ENCODE measurements around the gene DUS3L. TPM values are rescaled to one million over a fixed set of nuclear protein-coding genes. Genes with fewer than 3 reads are reported as not detected.

The DUS3L gene
- total and polyA plus RNA-seq, 2 donors (not counting 3 experiments of a cell fraction or from before 2014, with no cell fraction given), result 25.8 to 38.9 TPM

DNA sequence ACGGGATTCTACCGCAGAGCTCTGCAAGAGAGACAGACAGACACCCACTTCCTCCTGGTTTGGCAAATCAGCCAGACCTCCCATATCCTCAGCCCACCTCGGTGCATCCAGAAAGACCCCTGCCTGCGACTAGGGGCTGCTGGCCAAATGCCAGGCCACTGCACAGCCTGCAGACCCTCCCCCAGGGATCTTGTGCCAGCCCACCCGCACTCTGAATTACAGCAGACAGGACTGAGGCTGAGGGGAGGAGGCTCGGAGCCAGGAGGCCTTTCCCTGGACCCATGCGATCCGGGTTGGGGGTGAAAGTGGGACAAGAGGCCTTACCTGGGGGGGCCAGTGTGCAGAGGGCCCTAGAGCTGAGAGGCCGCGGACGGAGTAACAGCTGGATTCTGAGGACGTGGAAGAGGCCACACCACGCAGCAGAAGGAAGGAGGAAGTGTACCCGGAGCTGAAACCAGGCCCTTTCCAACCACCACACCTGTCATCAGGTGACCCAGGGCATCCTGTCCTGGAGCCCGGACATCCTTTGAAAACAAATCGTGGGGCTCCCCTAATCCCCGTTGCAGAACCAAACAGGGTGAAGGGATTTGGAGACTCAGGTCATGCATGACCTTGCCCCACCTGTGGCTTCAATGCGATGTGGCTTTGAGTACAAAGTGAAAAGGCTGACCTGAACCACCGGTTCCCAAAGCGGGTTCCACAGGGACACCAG is 47.5 kb upstream of the DUS3L start:
- ChIA-PET POLR2A (no interaction called here), CTCF (no interaction called here)
- intact Hi-C loops (cut with micrococcal nuclease) (no loop called here), dilution Hi-C loops (cut with MboI; ENCODE audit: extremely low pct_ligation_motif_present, low sequenced_read_pairs) (no loop called here)
- Histone ChIP-seq H3K4me2 (ENCODE audit: insufficient read depth, low read length) (no peak overlapping the region), H3K36me3 (ENCODE audit: control insufficient read depth in 2 of 2, extremely low read depth in 1 of 2, insufficient read depth in 2 of 2, low read length in 2 of 2) (no peaks in the 10 kb centered on the region), H3K4me3 (replicated peaks in 1 of 3; ENCODE audit: insufficient read depth in 1 of 3, low read depth in 1 of 3, low read length in 3 of 3) (no peak overlapping the region), H3K4me1 (ENCODE audit: control insufficient read depth, extremely low read depth, insufficient read depth, low read length) (no peaks in the 10 kb centered on the region), H3K27ac (ENCODE audit: insufficient read depth, low read depth, low read length) (no peak overlapping the region), H3K9ac (replicated peaks; ENCODE audit: extremely low read depth, insufficient read depth, low read length) (no peak overlapping the region), H2AFZ (ENCODE audit: low read depth, low read length) (no peak overlapping the region), H3K27me3 (ENCODE audit: control insufficient read depth in 2 of 2, insufficient read depth in 2 of 2, low read length in 2 of 2) (no peaks in the 10 kb centered on the region), H3K79me2 (ENCODE audit: control insufficient read depth, insufficient read depth, low read length) (no peaks in the 10 kb centered on the region), H3K9me3 (replicated peaks; ENCODE audit: control insufficient read depth, insufficient read depth, low read length) (no peaks in the 10 kb centered on the region), H4K20me1 (replicated peaks; ENCODE audit: control insufficient read depth, extremely low read depth, insufficient read depth, low read length) (no peaks in the 10 kb centered on the region), H3K9me1 (replicated peaks; ENCODE audit: control insufficient read depth, extremely low read depth, insufficient read depth, low read length) (no peaks in the 10 kb centered on the region)
- FAIRE-seq (no peak), DNase-seq (ENCODE audit: low read depth, low spot score) (no peak)
- no peak for TF ChIP-seq FOS (IDR thresholded peaks at IDR 0.05; ENCODE audit: borderline replicate concordance, insufficient read depth, low read length)
- TF ChIP-seq EZH2 (IDR thresholded peaks at IDR 0.05; ENCODE audit: borderline replicate concordance, low read depth, low read length, severe bottlenecking), result no peak
- no peak for TF ChIP-seq GATA2 (IDR thresholded peaks at IDR 0.05; ENCODE audit: insufficient read depth, insufficient read length, low read depth, low read length)
- TF ChIP-seq, protein P1, sequence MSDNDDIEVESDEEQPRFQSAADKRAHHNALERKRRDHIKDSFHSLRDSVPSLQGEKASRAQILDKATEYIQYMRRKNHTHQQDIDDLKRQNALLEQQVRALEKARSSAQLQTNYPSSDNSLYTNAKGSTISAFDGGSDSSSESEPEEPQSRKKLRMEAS (IDR thresholded peaks at IDR 0.05; ENCODE audit: insufficient read depth, insufficient read length), result no peak
- no peak for TF ChIP-seq JUN (IDR thresholded peaks at IDR 0.05; ENCODE audit: borderline replicate concordance, insufficient read depth, insufficient read length, low read depth)
- no peak for TF ChIP-seq POLR2AphosphoS5 (IDR thresholded peaks at IDR 0.05; ENCODE audit: insufficient read depth, low read depth, low read length)
- TF ChIP-seq, protein P2, sequence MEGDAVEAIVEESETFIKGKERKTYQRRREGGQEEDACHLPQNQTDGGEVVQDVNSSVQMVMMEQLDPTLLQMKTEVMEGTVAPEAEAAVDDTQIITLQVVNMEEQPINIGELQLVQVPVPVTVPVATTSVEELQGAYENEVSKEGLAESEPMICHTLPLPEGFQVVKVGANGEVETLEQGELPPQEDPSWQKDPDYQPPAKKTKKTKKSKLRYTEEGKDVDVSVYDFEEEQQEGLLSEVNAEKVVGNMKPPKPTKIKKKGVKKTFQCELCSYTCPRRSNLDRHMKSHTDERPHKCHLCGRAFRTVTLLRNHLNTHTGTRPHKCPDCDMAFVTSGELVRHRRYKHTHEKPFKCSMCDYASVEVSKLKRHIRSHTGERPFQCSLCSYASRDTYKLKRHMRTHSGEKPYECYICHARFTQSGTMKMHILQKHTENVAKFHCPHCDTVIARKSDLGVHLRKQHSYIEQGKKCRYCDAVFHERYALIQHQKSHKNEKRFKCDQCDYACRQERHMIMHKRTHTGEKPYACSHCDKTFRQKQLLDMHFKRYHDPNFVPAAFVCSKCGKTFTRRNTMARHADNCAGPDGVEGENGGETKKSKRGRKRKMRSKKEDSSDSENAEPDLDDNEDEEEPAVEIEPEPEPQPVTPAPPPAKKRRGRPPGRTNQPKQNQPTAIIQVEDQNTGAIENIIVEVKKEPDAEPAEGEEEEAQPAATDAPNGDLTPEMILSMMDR (IDR thresholded peaks at IDR 0.05; ENCODE audit: extremely low read depth in 1 of 2, insufficient read depth in 1 of 2, low read depth in 1 of 2, low read length in 2 of 2), result no peak
- no peak for TF ChIP-seq MYC (IDR thresholded peaks at IDR 0.05; ENCODE audit: low read depth, low read length)
- BruUV-seq (replicated peaks), result no TSS peak

All from endothelial cell of umbilical vein (primary cell).